Memory B cell (primary cell): ENCODE measurements around the gene TNS3.

Experiments
- ATAC-seq: fragments of 150-1000 bp; cut with Tn5 transposase; 2 replicates; pipeline ENCODE4 v1.10.0; 2021; ENCODE audit warnings: low read depth, mild to moderate bottlenecking, moderate library complexity
- DNase-seq, 2 donors: peaks; one replicate each; pipeline ENCODE4 v3.0.0; 2022; ENCODE audit warnings: low spot score in 2 of 2
- H3K27ac Mint-ChIP-seq: one replicate; pipeline ENCODE4 v1.8.0; 2022; ENCODE audit warnings: mild to moderate bottlenecking, moderate library complexity, mixed read lengths
- H3K27me3 Mint-ChIP-seq: one replicate; pipeline ENCODE4 v1.8.0; 2022; ENCODE audit warnings: mixed read lengths
- H3K36me3 Mint-ChIP-seq: one replicate; pipeline ENCODE4 v1.8.0; 2022; ENCODE audit warnings: mild to moderate bottlenecking, mixed read lengths
- H3K4me1 Mint-ChIP-seq: one replicate; pipeline ENCODE4 v1.8.0; 2022; ENCODE audit warnings: mixed read lengths
- H3K4me3 Mint-ChIP-seq: one replicate; pipeline ENCODE4 v1.8.0; 2022; ENCODE audit warnings: mild to moderate bottlenecking, moderate library complexity, mixed read lengths
- H3K9me3 Mint-ChIP-seq: one replicate; pipeline ENCODE4 v1.8.0; 2022; ENCODE audit warnings: mixed read lengths

The TNS3 gene

GRCh38 chr7:47231627-47232026 is 350.3 kb downstream of the TNS3 start:
- no peak overlapping the region for H3K4me3 Mint-ChIP-seq
- H3K36me3 Mint-ChIP-seq, result no peaks in the 10 kb centered on the region
- H3K27me3 Mint-ChIP-seq, result peaks cover 9% of the 10 kb centered on the region
- H3K27ac Mint-ChIP-seq, result no peak overlapping the region
- peaks cover 7% of the 10 kb centered on the region for H3K4me1 Mint-ChIP-seq
- DNase-seq, result no peak
- no peaks in the 10 kb centered on the region for H3K9me3 Mint-ChIP-seq
- ATAC-seq, result no peak

GRCh38 chr7:47231032-47231431 is 350.9 kb downstream of the TNS3 start:
- DNase-seq (no peak), ATAC-seq (no peak)
- H3K36me3 Mint-ChIP-seq, result no peaks in the 10 kb centered on the region
- H3K27ac Mint-ChIP-seq, result no peak overlapping the region
- no peak overlapping the region for H3K4me3 Mint-ChIP-seq
- no peaks in the 10 kb centered on the region for H3K9me3 Mint-ChIP-seq
- H3K4me1 Mint-ChIP-seq, result peaks cover 7% of the 10 kb centered on the region
- H3K27me3 Mint-ChIP-seq, result peaks cover 9% of the 10 kb centered on the region

- Mint-ChIP-seq H3K27me3 (peaks cover 12% of the 10 kb centered on the region), H3K9me3 (no peaks in the 10 kb centered on the region), H3K27ac (no peak overlapping the region), H3K36me3 (no peaks in the 10 kb centered on the region), H3K4me3 (no peak overlapping the region), H3K4me1 (peaks cover 14% of the 10 kb centered on the region)
- ATAC-seq (no peak), DNase-seq (no peak)
Observed at GRCh38 chr7:47228386-47229014, 353.4 kb downstream of the TNS3 start.

GRCh38 chr7:47227762-47228177 is 354.1 kb downstream of the TNS3 start:
- H3K9me3 Mint-ChIP-seq, result no peaks in the 10 kb centered on the region
- no peak for ATAC-seq
- H3K4me3 Mint-ChIP-seq, result no peak overlapping the region
- no peak overlapping the region for H3K27ac Mint-ChIP-seq
- H3K4me1 Mint-ChIP-seq, result peaks cover 14% of the 10 kb centered on the region
- no peaks in the 10 kb centered on the region for H3K36me3 Mint-ChIP-seq
- H3K27me3 Mint-ChIP-seq, result peaks cover 12% of the 10 kb centered on the region
- DNase-seq, result no peak

- DNase-seq (no peak), ATAC-seq (peak; percentile 56)
- Mint-ChIP-seq H3K4me1 (peaks cover 14% of the 10 kb centered on the region), H3K9me3 (no peaks in the 10 kb centered on the region), H3K27me3 (peaks cover 11% of the 10 kb centered on the region), H3K4me3 (no peak overlapping the region), H3K27ac (no peak overlapping the region), H3K36me3 (no peaks in the 10 kb centered on the region)
Observed at GRCh38 chr7:47226696-47227095, 355.2 kb downstream of the TNS3 start.

GRCh38 chr7:47225387-47226131 is 356.4 kb downstream of the TNS3 start:
- Mint-ChIP-seq H3K27ac (no peak overlapping the region), H3K4me3 (no peak overlapping the region)
- ATAC-seq, result peak; percentile 46

More at GRCh38 chr7:47225387-47226131, 356.4 kb downstream of the TNS3 start:
- no peaks in the 10 kb centered on the region for H3K9me3 Mint-ChIP-seq
- H3K27me3 Mint-ChIP-seq, result peaks cover 11% of the 10 kb centered on the region
- DNase-seq, result no peak
- H3K36me3 Mint-ChIP-seq, result no peaks in the 10 kb centered on the region
- H3K4me1 Mint-ChIP-seq, result peaks cover 14% of the 10 kb centered on the region
